Endometrial microvascular endothelial cells (primary cell): ENCODE results near the gene WDR19. TPM values are rescaled to one million over a fixed set of nuclear protein-coding genes. Genes with fewer than 3 reads are reported as not detected.
"Not testable (repeated sequence)": the region's sequence is repeated elsewhere in the genome, so short reads cannot be mapped to it uniquely, and the experiment has no call there.

Experiments
- in situ Hi-C: cut with HindIII; loops from 2 replicates; pipeline ENCODE4 v1.10.0; 2017; ENCODE audit warnings: low sequenced_read_pairs, low pct_unique_long_range_greater_than_20kb; ENCODE audit errors: inconsistent ontology term
- total RNA-seq: library from RNA; depleted of rRNA; stranded (reverse); fragments of >200 nt; gene quantifications from one replicate; pipeline ENCODE4 v1.2.3, GENCODE V29; 2015; ENCODE audit errors: inconsistent ontology term

The WDR19 gene
- total RNA-seq, 1 donor from 2014 or later = 17.0 TPM

DNA sequence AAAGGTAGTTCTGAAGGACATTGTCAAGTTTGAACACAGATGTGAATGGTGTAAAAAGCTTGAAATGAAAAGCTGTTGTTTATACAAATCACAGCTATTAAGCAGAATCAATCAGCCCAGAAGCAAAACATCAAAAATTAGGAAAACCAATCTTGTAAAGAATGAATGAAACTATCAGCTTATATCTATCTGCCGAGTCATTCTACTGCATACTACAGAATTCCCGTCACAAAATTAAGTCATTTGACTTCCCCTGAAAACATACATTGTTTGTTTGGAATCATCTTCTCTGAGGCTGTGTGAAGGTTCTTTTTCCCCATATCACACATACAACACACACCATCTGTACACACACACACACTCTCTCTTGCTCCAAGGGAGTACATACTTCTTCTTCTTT lies 103.5 kb downstream of the WDR19 start:
- in situ Hi-C loops = no loop called here

DNA sequence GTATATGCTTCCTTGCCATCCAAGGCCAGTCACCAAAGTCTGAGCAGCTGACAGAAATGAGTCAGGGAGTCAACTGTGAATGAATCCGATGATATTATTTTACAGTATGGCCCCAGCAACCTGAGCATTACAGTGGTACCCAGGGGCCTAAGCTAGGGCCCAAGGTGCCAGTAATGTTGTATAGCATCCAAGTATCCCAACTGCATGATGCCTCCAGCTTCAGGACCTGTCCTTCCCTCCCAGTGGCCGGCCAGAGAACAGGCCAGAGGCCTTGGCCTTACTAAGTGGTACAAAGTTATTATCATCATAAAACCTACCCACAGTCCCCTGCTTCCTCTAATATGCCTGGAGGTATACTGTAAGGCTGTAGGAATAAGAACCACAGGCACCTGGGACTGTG lies 103.9 kb downstream of the WDR19 start:
- in situ Hi-C loops = no loop called here

DNA sequence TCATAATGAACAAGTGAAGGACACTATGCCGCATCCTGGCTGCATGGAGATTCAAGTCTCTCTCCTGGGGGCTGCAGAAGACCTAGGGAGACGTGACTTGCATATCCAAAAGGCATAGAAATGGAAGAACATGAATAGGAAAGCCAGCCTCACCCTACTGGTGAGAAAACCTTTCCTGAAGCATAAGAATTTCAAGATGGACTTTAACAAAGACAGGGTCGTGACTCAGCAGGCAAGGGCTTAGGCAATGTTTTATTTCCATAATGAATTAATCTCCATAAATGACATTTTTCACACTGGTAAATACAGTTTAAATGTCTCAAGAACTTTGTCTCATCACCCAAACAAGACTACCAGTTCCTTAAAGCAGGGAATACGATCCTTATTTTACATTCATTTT lies 104.9 kb downstream of the WDR19 start:
- in situ Hi-C loops = no loop called here

DNA sequence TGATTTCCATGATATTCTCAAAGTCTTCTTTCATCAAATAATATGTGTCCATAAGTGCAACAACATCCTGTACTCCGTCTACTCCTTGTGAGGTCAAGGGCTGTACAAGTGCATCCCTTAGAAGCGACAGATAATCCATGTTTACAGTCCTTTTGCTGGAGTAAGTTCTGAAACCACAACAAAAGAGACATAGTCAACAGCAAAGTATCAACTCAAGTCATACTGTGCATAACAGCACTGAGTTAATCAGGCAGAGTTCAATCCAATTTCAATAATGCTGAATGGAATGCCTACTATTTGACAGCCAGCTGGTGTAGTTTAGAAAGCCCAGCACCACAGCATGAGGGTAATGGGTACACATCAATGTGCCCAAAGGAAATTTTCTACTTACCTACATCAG lies 109.4 kb downstream of the WDR19 start:
- in situ Hi-C loops = no loop called here

DNA sequence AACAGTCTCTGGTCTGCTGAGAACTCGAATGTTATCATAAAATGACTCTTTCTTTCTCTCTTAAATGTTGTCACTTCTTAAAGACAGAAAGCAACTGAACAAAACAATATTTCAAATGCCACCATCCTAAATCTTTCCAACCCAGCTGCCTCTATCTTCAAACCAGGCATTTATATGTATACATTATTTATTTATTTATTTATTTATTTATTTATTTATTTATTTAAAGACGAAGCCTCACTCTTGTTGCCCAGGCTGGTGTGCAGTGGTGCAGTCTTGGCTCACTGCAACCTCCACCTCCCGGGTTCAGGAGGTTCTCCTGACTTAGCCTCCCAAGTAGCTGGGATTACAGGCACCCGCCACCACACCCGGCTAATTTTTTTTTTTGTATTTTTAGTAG lies 110.1 kb downstream of the WDR19 start:
- in situ Hi-C loops = not testable (repeated sequence)

DNA sequence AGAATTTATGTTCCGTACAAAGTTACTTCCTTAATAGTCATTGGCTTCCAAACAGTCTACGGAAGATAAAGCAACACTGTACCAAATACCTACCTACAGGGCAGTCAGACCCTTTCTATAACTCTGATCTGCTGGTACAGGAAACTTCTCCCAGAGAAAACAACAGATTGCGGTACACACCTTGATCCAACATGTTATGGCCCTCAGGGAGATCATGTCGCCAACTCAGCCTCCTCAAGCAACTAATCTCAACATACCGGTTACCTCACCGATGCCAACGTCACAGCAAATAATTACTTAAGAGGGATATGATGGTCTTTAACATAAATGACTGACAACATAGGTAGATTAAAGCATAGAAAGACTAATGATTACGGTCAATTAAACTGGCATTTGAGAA lies 113.5 kb downstream of the WDR19 start:
- in situ Hi-C loops = no loop called here

DNA sequence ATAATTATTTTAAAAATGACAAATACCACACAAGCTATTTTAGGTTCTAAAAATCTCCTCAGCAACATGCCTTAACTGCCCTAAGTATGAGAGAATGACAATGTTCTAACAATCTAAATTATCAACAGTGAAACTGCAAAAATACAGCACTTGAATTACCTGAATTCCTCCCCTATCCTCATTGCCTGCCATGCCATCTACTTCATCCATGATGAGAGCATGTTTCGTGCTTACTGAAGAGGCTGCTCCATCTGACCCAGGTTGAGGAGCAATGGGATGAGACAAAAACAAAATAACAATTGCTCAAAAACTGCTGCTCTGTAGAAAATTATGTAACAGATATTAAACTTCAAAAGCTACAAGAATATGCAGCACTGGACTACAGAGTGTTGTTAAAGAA lies 120.6 kb downstream of the WDR19 start:
- in situ Hi-C loops = no loop called here

DNA sequence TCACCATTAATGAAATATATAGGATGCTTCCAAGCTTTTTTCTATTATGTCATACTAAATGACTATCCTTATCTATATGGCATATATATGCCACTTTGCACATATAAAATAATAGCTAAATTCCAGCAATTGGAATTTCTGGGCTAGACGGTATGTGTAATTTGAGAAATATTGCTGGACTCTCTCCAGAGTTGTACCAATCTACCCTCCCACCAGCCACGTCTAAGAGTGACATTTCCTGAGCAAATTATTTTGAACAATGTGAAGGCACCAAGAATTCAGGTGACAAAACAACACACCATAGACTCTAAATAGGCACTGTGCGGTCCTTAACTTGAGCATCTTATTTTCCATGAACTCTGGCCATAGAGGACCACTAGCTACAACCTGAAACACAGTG lies 121.5 kb downstream of the WDR19 start:
- in situ Hi-C loops = no loop called here

DNA sequence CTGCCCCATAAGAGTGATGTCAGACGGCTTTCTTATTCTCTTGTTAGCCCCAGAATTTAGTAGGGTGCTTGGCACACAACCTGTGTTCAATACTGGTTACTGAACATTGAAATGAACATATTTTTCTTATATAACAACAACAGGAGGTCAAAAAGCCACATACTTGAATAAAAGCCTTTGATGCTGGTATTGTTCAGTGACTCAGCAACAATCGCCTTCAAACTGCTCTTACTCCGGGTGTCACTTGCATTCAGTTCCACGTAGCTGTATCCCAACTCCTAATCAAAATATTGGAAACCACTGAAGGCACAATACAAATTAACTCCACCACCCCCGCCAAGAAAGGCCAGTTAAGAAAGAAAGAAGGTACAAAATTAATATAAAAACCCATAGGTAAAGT lies 122.3 kb downstream of the WDR19 start:
- in situ Hi-C loops = no loop called here

DNA sequence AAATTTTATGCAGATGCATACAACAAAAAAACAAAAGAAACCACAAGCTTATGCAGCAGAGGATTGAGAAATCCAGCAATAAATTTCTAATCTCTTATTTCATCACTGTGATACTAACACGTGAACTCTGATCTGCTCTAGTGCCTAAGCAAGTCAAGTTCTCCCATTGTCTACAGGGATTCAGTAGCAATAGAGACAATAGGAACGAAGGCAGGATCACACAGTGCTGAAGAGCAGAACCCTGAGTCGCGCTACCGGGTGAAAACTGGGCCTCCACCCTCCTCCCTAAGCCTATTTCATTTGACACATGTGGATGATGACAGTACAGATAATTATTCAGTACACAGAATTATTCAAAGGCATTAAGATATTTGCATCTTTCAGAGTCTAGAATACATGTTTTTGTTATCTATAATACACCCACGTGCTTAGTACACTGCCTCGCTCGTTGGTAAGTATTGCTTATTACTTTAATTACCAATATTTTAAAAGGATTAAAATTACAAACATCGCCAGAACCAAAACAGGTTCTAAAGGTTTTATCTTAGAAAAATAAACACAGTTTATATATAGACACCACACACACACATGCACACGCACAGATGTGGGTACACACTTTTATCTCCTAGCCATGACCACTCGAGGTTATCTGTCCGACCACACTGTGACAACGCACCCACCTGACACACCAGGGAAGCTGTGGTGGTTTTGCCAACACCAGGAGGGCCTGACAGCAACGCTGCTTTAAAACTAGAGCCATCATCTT lies 123.8 kb downstream of the WDR19 start:
- in situ Hi-C loops = no loop called here

DNA sequence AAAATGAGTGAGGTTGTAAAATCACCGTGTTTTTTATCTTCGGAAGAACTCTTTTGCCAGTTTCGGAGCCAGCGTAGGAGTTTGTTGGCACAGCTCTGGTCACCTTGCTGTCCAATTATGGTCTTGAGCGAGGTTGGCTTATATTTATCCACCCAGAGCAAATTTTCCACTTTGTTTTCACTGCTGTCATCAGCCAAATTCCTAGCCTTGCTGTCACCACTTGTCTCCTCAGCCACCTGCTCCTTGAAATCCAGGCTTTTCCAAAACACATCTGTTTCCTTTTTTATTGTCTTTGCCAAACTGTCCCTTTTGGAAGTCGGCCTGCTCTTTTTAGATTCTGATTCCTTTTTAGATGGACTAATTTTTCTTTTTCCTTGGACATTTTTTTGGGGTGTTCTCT lies 126.3 kb downstream of the WDR19 start:
- in situ Hi-C loops = no loop called here

DNA sequence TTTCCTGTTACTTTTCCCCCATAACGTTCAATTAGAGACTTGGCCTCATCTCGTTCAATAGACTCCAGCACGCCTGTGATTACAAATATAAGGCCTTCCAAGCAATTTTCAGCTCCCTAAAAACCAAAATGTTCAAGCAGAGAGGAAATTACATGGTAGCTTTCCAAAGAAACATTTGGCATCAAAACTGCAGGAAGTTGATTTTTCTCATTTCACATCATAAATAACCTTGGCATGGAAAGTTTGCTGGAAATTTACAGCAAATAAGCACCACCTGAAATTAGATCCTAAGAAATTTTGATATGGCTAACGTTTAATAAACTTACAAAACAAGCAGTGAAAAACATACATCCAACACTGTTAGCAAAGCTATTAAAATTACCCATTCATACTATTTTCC lies 130.5 kb downstream of the WDR19 start:
- in situ Hi-C loops = no loop called here

DNA sequence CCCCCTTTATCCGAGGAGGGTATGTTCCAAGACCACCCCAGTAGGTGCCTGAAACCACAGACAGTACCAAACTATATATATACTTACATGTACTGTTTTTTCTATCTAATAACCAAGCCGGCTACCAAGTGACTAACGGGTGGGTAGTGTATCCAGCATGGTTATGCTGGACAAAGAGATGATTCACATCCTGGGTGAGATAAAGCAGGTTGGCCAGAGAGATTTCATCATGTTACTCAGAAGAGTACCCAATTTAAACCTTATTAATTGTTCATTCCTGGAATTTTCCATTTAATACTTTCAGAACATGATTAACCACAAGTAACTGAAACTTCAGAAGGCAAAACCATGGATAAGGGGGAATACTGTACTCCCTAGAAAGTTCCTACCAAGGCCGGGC lies 137.3 kb downstream of the WDR19 start:
- in situ Hi-C loops = no loop called here

DNA sequence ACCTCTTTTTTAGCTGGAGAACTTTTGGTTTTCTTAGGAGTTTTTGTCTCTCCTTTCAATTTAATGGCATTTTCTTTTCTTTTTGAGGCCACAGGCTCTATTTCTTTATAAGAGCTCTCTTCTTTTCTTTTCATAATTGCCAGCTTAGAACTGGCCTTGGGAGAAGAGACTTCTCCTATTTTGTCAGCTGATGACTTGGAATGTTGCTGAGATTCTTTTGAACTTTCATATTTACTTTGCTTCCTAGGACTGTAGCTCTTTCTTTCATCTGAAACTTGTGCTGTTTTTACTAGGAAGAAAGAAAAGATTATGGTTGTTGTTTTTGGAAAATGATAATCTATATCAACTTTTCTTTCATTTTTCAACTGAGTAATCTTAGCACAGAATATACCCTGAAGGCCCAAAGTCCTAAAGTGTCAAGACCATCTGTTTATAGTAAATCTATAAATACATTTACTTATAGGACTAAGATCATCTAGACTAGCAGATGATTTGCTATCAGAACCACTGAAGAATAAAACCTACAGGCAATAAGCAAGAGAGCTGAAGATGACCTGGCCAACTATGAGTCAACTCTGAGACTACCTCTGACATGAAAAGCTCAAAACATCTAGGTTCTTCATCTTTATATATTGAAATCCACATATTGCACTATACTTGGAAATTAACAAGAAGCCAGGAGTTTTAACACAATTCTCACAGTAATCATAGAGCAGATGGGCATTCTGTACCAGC lies 138.2 kb downstream of the WDR19 start:
- in situ Hi-C loops = no loop called here

DNA sequence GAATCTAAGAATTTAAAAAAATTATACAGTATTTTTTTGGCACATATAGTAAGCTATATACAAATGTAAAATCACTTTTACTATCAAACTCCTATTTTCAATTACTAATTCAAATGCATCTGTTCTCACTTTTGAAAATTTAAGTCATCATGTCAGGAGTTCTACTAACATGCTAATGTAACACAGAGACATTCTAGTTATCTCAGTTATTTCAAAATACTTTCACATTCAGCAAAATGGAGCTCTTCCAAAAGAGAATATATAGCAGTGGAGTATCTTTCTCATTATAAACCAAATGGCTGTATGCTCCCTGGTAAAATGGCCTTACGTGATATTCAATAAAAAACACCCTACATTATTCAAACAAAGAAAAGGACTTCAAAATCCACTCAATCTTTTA lies 141.5 kb downstream of the WDR19 start:
- in situ Hi-C loops = no loop called here

DNA sequence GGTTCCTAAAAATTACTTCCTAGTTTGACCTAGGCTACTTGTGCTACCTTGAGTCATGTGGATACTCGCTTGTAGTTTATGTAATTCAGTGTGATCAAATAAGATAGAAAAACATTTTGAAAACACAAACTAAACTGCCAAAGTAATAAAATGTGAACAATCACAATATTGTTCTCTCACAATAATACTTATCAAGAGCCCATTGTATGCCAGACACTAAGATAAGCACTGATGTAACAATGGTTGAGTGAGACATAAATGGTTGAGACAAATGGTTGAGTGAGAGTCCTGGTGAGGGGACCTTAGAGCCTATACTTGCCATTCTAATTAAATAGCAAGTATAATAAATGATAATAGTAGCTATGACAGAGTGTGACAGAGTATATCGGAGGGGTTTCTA lies 142.1 kb downstream of the WDR19 start:
- in situ Hi-C loops = no loop called here

DNA sequence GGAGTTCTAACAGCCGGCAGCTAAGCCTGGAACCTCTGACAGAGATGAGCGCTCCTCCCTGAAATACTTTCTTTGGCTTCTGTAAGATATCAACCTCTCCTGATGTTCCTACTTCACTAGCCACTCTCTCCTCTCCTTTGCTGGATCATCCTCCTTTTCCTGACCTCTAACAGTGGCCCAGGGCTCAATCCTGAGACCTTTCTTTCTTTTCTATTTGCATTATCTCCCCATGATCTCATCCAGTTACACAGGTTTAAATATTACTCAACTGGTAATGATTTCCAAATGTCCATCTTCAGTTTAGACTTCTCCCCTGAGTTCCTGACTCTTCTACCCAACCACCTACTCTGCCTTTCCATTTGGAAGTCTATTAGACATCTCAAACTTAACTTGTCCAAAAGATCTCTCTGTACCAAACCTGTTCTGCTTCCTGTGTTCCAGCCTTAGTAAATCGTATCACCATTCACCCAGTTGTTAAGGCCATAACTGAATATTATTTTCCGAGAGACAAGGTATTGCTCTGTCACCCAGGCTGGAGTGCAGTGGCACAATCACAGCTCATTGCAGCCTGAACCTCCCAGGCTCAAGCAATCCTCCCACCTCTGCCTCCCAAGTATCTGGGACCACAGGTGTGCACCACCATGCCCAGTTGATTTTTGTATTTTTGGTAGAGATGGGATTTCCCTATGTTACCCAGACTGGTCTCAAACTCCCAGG lies 142.7 kb downstream of the WDR19 start:
- in situ Hi-C loops = no loop called here

DNA sequence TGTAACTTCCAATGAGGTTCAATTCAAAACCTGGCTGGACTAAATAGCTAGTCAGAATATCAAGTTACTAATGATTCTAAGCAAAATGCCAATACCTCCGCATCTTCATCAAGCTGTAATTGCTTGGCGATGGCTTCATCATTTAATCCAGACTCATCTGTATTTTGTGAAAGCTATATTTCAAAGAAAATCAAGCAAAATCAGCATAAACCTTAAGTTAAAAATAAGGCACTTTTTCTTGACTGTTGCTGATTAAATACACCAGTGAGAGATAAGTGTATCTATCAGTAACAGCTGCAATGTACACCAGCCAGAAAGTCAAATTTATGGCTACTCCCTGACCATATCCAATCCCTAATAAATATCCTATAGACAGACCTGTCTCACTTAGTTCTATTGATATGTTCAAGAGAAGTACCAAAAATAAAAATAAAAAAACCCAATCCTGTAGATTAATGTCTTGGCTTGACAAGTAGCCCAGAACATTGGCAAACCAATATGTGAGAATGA lies 144.2 kb downstream of the WDR19 start:
- in situ Hi-C loops = no loop called here

DNA sequence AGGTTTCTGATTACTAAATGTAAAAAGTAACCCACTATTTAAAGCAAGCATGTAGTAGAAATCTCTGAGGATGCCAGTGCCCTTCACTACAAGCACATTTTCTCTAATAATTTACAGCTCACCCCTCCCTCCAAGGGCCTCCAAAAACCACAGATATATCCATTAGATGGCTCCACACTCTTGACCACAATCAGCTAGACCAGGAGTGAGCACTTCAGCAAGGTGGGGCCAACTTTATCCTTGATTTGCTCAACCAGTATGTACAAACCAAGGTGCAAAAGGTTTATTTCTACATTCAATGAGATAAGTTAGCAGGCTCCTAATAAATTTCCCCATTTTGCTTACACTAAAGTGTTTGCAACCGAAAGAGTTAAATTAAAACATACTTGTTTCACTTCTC lies 148.0 kb downstream of the WDR19 start:
- in situ Hi-C loops = no loop called here

DNA sequence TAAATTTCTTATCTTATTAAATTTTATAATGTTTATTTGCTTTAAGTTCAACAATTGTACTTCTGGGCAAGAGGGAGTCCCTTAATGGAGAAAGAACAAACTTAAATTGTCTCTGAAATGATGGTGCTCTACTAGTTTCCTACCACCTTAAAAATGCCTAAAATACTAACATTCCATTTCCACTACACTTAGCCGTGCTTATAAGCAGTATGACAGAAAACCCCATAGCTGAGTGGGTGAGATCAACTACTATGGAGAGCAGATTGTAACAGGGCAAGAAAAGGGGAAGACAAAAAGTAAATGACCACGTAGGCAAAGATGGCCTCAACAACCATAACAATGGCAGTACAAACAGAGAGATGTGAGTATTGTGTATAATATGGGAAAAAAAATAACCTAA lies 148.9 kb downstream of the WDR19 start:
- in situ Hi-C loops = no loop called here
